ENCODE measurements around the gene FERMT3. TPM values are rescaled to one million over a fixed set of nuclear protein-coding genes. Genes with fewer than 3 reads are reported as not detected.

The FERMT3 gene
- total and polyA plus RNA-seq, 2 of the 13 experiments (the other 11 are each of a cell fraction or from before 2014, with no cell fraction given), result 0.29 TPM; not detected in 1

DNA sequence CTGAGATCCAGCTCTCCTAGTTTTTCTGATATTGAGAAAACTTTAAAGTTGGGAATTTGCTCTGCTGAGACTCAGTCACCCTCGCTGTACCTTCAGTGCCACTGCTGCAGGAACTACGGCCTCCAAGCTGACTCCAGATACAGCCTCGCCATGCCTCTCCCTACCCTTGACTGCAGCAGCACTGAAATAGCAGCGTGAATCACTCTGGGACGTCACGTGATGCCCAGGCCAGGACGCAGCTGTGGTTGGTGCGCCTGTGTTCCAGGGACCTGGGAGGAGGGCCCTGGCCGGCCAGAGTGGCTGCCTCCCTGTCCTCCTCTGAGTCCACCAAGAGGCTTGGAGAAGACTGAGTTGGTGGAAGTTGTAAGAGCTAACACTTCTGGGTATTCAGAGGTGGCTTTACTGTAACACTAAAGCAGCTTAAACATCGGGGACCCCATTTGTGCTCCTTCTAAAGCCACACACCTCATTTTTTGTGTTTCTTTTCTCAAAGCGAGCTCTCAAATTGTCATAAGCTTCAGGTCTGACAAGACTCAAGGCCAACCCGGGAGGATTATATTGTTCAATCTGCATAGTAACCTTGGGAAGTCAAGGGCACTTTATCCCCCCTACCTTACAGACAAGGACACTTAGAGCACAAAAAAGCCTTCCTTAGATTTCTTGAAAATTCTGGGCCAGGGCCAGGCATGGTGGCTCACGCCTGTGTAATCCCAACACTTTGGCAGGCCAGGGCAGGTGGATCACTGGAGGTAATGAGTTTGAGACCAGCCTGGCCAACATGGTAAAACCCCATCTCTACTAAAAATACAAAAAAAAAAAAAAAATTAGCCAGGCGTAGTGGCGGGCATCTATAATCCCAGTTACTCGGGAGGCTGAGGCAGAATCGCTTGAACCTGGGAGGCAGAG lies 24.8 kb upstream of the FERMT3 start (continued):
- TF ChIP-seq FOXK1 (CRISPR knock-in tag; IDR thresholded peaks at IDR 0.05; ENCODE audit: borderline replicate concordance, low read depth), result peak; percentile 31; the same call in 1 of the 2 replicates
- no peak for TF ChIP-seq HDAC6 (IDR thresholded peaks at IDR 0.05; ENCODE audit: low read depth, low read length)
- no peak for TF ChIP-seq EP300 (IDR thresholded peaks at IDR 0.05; ENCODE audit: low read depth in 2 of 2, low read length in 2 of 2)
- no peak for TF ChIP-seq EP300 (CRISPR knock-in tag; IDR thresholded peaks at IDR 0.05; ENCODE audit: borderline replicate concordance)
- no peak for TF ChIP-seq ZNF124 (CRISPR knock-in tag; IDR thresholded peaks at IDR 0.05)
- TF ChIP-seq, protein P1, sequence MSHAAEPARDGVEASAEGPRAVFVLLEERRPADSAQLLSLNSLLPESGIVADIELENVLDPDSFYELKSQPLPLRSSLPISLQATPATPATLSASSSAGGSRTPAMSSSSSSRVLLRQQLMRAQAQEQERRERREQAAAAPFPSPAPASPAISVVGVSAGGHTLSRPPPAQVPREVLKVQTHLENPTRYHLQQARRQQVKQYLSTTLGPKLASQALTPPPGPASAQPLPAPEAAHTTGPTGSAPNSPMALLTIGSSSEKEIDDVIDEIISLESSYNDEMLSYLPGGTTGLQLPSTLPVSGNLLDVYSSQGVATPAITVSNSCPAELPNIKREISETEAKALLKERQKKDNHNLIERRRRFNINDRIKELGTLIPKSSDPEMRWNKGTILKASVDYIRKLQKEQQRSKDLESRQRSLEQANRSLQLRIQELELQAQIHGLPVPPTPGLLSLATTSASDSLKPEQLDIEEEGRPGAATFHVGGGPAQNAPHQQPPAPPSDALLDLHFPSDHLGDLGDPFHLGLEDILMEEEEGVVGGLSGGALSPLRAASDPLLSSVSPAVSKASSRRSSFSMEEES (CRISPR knock-in tag; IDR thresholded peaks at IDR 0.05), result peak; percentile 85
- TF ChIP-seq ZNF816 (CRISPR knock-in tag; IDR thresholded peaks at IDR 0.05; ENCODE audit: borderline replicate concordance), result no peak
- TF ChIP-seq CBX1 (IDR thresholded peaks at IDR 0.05; ENCODE audit: low read depth), result no peak
- no peak for TF ChIP-seq HIVEP1 (CRISPR knock-in tag; IDR thresholded peaks at IDR 0.05)
- TF ChIP-seq SIN3A (IDR thresholded peaks at IDR 0.05; ENCODE audit: borderline replicate concordance, low read depth, low read length), result peak; percentile 46; the same call in 1 of the 2 replicates
- no peak for TF ChIP-seq XBP1 (CRISPR knock-in tag; IDR thresholded peaks at IDR 0.05)
- TF ChIP-seq SRSF4 (IDR thresholded peaks at IDR 0.05; ENCODE audit: low read depth, low read length, poor library complexity, severe bottlenecking), result no peak
- TF ChIP-seq, protein P2, sequence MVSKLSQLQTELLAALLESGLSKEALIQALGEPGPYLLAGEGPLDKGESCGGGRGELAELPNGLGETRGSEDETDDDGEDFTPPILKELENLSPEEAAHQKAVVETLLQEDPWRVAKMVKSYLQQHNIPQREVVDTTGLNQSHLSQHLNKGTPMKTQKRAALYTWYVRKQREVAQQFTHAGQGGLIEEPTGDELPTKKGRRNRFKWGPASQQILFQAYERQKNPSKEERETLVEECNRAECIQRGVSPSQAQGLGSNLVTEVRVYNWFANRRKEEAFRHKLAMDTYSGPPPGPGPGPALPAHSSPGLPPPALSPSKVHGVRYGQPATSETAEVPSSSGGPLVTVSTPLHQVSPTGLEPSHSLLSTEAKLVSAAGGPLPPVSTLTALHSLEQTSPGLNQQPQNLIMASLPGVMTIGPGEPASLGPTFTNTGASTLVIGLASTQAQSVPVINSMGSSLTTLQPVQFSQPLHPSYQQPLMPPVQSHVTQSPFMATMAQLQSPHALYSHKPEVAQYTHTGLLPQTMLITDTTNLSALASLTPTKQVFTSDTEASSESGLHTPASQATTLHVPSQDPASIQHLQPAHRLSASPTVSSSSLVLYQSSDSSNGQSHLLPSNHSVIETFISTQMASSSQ (IDR thresholded peaks at IDR 0.05; ENCODE audit: low read depth), result no peak
- TF ChIP-seq, protein P2 (CRISPR knock-in tag; IDR thresholded peaks at IDR 0.05; ENCODE audit: borderline replicate concordance), result no peak
- no peak for TF ChIP-seq ZNF44 (CRISPR knock-in tag; IDR thresholded peaks at IDR 0.05)
- TF ChIP-seq, protein P3, sequence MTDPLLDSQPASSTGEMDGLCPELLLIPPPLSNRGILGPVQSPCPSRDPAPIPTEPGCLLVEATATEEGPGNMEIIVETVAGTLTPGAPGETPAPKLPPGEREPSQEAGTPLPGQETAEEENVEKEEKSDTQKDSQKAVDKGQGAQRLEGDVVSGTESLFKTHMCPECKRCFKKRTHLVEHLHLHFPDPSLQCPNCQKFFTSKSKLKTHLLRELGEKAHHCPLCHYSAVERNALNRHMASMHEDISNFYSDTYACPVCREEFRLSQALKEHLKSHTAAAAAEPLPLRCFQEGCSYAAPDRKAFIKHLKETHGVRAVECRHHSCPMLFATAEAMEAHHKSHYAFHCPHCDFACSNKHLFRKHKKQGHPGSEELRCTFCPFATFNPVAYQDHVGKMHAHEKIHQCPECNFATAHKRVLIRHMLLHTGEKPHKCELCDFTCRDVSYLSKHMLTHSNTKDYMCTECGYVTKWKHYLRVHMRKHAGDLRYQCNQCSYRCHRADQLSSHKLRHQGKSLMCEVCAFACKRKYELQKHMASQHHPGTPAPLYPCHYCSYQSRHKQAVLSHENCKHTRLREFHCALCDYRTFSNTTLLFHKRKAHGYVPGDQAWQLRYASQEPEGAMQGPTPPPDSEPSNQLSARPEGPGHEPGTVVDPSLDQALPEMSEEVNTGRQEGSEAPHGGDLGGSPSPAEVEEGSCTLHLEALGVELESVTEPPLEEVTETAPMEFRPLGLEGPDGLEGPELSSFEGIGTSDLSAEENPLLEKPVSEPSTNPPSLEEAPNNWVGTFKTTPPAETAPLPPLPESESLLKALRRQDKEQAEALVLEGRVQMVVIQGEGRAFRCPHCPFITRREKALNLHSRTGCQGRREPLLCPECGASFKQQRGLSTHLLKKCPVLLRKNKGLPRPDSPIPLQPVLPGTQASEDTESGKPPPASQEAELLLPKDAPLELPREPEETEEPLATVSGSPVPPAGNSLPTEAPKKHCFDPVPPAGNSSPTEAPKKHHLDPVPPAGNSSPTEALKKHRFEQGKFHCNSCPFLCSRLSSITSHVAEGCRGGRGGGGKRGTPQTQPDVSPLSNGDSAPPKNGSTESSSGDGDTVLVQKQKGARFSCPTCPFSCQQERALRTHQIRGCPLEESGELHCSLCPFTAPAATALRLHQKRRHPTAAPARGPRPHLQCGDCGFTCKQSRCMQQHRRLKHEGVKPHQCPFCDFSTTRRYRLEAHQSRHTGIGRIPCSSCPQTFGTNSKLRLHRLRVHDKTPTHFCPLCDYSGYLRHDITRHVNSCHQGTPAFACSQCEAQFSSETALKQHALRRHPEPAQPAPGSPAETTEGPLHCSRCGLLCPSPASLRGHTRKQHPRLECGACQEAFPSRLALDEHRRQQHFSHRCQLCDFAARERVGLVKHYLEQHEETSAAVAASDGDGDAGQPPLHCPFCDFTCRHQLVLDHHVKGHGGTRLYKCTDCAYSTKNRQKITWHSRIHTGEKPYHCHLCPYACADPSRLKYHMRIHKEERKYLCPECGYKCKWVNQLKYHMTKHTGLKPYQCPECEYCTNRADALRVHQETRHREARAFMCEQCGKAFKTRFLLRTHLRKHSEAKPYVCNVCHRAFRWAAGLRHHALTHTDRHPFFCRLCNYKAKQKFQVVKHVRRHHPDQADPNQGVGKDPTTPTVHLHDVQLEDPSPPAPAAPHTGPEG (CRISPR knock-in tag; IDR thresholded peaks at IDR 0.05), result no peak
